ENCODE data around the gene NTNG2. TPM values are rescaled to one million over a fixed set of nuclear protein-coding genes. Genes with fewer than 3 reads are reported as not detected.

Gene NTNG2
- total and polyA plus RNA-seq, 2 donors (not counting 3 experiments of a cell fraction or from before 2014, with no cell fraction given): 0.08 to 0.88 TPM

GRCh38 chr9:132175431-132175830 is 13.6 kb downstream of the NTNG2 start:
- BruUV-seq (replicated peaks): no TSS peak
- no peak for DNase-seq (ENCODE audit: low read depth, low spot score)
- no peak overlapping the region for H2AFZ ChIP-seq (ENCODE audit: low read depth, low read length)
- intact Hi-C loops (cut with micrococcal nuclease): no loop called here
- no peaks in the 10 kb centered on the region for H3K4me1 ChIP-seq (ENCODE audit: control insufficient read depth, extremely low read depth, insufficient read depth, low read length)
- H3K9me1 ChIP-seq (replicated peaks; ENCODE audit: control insufficient read depth, extremely low read depth, insufficient read depth, low read length): no peaks in the 10 kb centered on the region
- H3K9ac ChIP-seq (replicated peaks; ENCODE audit: extremely low read depth, insufficient read depth, low read length): no peak overlapping the region
- no peaks in the 10 kb centered on the region for H3K79me2 ChIP-seq (ENCODE audit: control insufficient read depth, insufficient read depth, low read length)
- CTCF ChIA-PET: interaction anchor here (0.6 to 2.0 kb wide), 4 partner anchors 10 to 146 kb away, joined by 3 to 7 read pairs (median 4); no protein-coding TSS in a partner anchor
- H3K4me3 ChIP-seq (replicated peaks in 1 of 3; ENCODE audit: insufficient read depth in 1 of 3, low read depth in 1 of 3, low read length in 3 of 3): no peak overlapping the region
- no peak for TF ChIP-seq MAX (IDR thresholded peaks at IDR 0.05; ENCODE audit: insufficient read depth, insufficient read length)
- TF ChIP-seq GATA2 (IDR thresholded peaks at IDR 0.05; ENCODE audit: insufficient read depth, insufficient read length, low read depth, low read length): no peak
- TF ChIP-seq EZH2 (IDR thresholded peaks at IDR 0.05; ENCODE audit: borderline replicate concordance, low read depth, low read length, severe bottlenecking): no peak
- no peak for TF ChIP-seq FOS (IDR thresholded peaks at IDR 0.05; ENCODE audit: borderline replicate concordance, insufficient read depth, low read length)
- TF ChIP-seq POLR2A (IDR thresholded peaks at IDR 0.05; ENCODE audit: low read depth, low read length): no peak
- no peak for TF ChIP-seq JUN (IDR thresholded peaks at IDR 0.05; ENCODE audit: borderline replicate concordance, insufficient read depth, insufficient read length, low read depth)
- no peak for TF ChIP-seq CTCF (IDR thresholded peaks at IDR 0.05; ENCODE audit: extremely low read depth in 1 of 2, insufficient read depth in 1 of 2, low read depth in 1 of 2, low read length in 2 of 2)
- TF ChIP-seq POLR2AphosphoS5 (IDR thresholded peaks at IDR 0.05; ENCODE audit: insufficient read depth, low read depth, low read length): no peak
- TF ChIP-seq MYC (IDR thresholded peaks at IDR 0.05; ENCODE audit: low read depth, low read length): no peak
- dilution Hi-C loops (cut with MboI; ENCODE audit: extremely low pct_ligation_motif_present, low sequenced_read_pairs): no loop called here
- H3K27me3 ChIP-seq (ENCODE audit: control insufficient read depth in 2 of 2, insufficient read depth in 2 of 2, low read length in 2 of 2): peaks cover 0 to 2% of the 10 kb centered on the region in 2 experiments
- POLR2A ChIA-PET: no interaction called here
- no peaks in the 10 kb centered on the region for H3K36me3 ChIP-seq (ENCODE audit: control insufficient read depth in 2 of 2, extremely low read depth in 1 of 2, insufficient read depth in 2 of 2, low read length in 2 of 2)
- no peak overlapping the region for H3K4me2 ChIP-seq (ENCODE audit: insufficient read depth, low read length)
- no peaks in the 10 kb centered on the region for H4K20me1 ChIP-seq (replicated peaks; ENCODE audit: control insufficient read depth, extremely low read depth, insufficient read depth, low read length)
- H3K27ac ChIP-seq (ENCODE audit: insufficient read depth, low read depth, low read length): no peak overlapping the region
- no peak for FAIRE-seq
- no peaks in the 10 kb centered on the region for H3K9me3 ChIP-seq (replicated peaks; ENCODE audit: control insufficient read depth, insufficient read depth, low read length)
